GM12891 (cell line): ENCODE results near the gene STK11.

Experiments used
- PAX5 ChIP-seq: IDR thresholded peaks from 2 replicates; pipeline ENCODE4 v1.6.1; 2011; ENCODE audit warnings: low read length, moderate library complexity, mild to moderate bottlenecking; ENCODE audit not compliant: insufficient read depth, severe bottlenecking
- POLR2A ChIP-seq: IDR thresholded peaks from 2 replicates; pipeline ENCODE4 v1.6.1; 2011; ENCODE audit warnings: low read depth, low read length, control low read depth
- POLR2AphosphoS5 ChIP-seq: IDR thresholded peaks from 2 replicates; pipeline ENCODE4 v1.6.1; 2011; ENCODE audit warnings: low read depth, low read length, control low read depth

- no peak for TF ChIP-seq POLR2AphosphoS5
- no peak for TF ChIP-seq POLR2A
- no peak for TF ChIP-seq PAX5
These were observed 1.4 kb downstream of the STK11 start for GRCh38 chr19:1206864-1207450.
